ENCODE data around the gene ACVR1. TPM values are rescaled to one million over a fixed set of nuclear protein-coding genes. Genes with fewer than 3 reads are reported as not detected.
A peak's percentile ranks its signal among the peaks of the same experiment; 100 is the strongest.
"Not testable (repeated sequence)": the region's sequence is repeated elsewhere in the genome, so short reads cannot be mapped to it uniquely, and the experiment has no call there.

The ACVR1 gene
- total and polyA plus RNA-seq, 9 donors: 16.1 to 36.9 (median 30.4) TPM

DNA sequence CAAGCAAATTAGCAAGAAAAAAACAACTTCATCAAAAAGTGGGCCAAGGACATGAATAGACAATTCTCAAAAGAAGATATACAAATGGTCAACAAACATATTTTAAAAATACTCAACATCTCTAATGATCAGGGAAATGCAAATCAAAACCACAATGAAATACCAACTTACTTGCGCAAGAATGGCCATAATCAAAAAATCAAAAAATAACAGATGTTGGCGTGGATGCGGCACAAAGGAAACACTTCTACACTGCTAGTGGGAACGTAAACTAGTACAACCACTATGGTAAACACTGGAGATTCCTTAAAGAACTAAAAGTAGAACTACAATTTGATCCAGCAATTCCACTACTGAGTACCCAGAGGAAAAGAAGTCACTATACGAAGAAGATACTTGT, 119.7 kb downstream of the ACVR1 start:
- not testable (repeated sequence) for H3K27ac ChIP-seq (ENCODE audit: low read length); H3K27me3 ChIP-seq (ENCODE audit: control insufficient read depth, insufficient read depth, low read length); DNase-seq; H3K4me3 ChIP-seq (ENCODE audit: low read length); H3K4me1 ChIP-seq (ENCODE audit: control insufficient read depth, insufficient read depth, low read length)
- Histone ChIP-seq H3K9me3 (replicated peaks; ENCODE audit: control insufficient read depth, low read depth, low read length) (peaks cover 23% of the 10 kb centered on the region), H3K36me3 (ENCODE audit: control insufficient read depth, insufficient read depth, low read length) (peaks cover 19% of the 10 kb centered on the region)
- WGBS (ENCODE audit: insufficient coverage): no CpG with 5 or more reads among the region's 5 CpGs

DNA sequence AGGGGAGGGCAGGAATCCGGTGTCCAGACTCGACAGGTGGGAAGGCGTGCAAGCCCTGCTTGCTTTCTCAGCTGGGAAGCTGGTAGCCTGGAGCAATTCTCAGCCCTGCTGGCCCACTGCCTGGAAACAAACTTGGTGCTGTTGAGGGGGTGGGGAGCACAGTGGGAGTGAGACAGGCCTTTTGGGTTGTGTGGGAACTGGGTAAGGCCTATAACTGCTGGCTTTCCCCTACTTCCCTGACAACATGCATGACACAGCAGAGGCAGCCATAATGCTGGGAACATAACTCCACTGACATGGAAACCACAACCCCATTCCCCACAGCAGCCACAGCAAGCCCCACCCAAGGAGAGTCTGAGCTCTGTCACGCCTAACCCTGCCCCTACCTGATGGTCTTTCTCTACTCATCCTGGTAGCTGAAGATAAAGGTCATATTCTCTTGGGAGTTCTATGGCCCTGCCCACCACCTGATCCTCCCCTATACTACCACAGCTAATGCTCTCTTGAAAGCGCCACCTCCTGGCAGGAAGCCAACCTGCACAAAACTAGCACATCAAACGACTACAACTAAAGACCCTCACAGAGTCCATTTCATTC, 124.6 kb downstream of the ACVR1 start:
- 83% methylated on average over 5 of the region's 6 CpGs for WGBS (ENCODE audit: insufficient coverage)
- peaks cover 20% of the 10 kb centered on the region for H3K36me3 ChIP-seq (ENCODE audit: control insufficient read depth, insufficient read depth, low read length)
- H3K27ac ChIP-seq (ENCODE audit: low read length): no peak overlapping the region

DNA sequence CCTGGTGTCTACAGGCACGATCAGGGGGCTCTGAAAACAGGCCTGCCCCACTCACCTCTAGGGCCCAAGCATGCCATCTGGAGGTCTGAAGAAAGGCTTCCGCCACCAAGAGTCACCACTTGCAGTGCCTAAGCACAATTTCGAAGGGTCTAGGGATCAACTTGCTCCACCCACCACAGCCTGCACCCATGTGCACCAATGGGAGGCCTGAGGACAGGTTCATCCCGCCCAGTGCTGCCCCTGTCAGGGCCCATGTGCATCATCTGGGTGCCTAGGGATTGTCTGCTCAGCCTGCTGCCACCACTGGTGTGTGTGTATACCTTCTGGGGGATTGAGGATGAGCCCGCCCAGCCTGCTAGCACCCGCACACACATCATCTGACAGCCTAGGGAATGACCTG, 126.4 kb downstream of the ACVR1 start:
- no peaks in the 10 kb centered on the region for H3K9me3 ChIP-seq (replicated peaks; ENCODE audit: control insufficient read depth, low read depth, low read length)
- no peaks in the 10 kb centered on the region for H3K27me3 ChIP-seq (ENCODE audit: control insufficient read depth, insufficient read depth, low read length)
- 85% methylated on average over 6 of the region's 6 CpGs for WGBS (ENCODE audit: insufficient coverage)
- no peak overlapping the region for H3K4me3 ChIP-seq (ENCODE audit: low read length)
- peaks cover 21% of the 10 kb centered on the region for H3K36me3 ChIP-seq (ENCODE audit: control insufficient read depth, insufficient read depth, low read length)
- DNase-seq: no peak
- no peak overlapping the region for H3K27ac ChIP-seq (ENCODE audit: low read length)
- peaks cover 7% of the 10 kb centered on the region for H3K4me1 ChIP-seq (ENCODE audit: control insufficient read depth, insufficient read depth, low read length)

More for the DNA sequence above, 124.6 kb downstream of the ACVR1 start:
- DNase-seq: no peak
- Histone ChIP-seq H3K4me1 (ENCODE audit: control insufficient read depth, insufficient read depth, low read length) (peaks cover 7% of the 10 kb centered on the region), H3K9me3 (replicated peaks; ENCODE audit: control insufficient read depth, low read depth, low read length) (peaks cover 13% of the 10 kb centered on the region), H3K4me3 (ENCODE audit: low read length) (no peak overlapping the region), H3K27me3 (ENCODE audit: control insufficient read depth, insufficient read depth, low read length) (no peaks in the 10 kb centered on the region)

DNA sequence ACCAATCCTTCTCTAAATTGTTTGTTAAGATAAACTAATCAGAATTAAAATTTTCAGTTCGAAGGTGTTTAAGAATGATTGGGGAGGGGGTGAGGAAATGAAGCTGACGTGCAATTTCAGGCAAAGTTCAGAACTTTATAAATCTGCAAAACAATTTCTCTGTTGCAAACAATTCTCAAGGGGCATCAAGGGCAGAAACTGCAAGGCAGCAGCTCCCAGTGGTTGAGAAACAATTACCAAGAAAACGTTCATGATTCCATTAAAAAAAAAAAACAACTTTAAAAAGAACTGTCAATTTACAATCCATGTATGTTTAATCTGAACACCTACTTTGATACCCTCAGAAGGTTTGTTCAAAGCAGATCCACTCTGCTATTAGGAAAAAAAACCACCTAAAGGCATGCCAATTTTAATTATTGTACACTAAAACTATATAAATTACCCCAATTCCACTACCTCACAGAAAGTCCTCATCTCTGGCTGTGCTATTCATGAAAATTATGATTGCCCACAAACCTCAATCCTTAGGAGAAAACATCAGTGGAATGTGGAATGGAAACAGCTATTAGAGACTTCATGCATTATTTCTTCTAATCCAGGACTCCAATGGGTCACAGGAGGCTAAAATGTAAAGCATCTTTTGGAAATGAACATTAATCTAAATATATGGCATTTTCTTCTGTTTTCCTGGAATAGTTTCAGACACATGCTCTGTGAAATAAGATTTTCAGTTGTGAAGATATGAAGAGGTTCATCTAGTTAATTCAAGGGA, 127.6 kb downstream of the ACVR1 start:
- peaks cover 7% of the 10 kb centered on the region for H3K4me1 ChIP-seq (ENCODE audit: control insufficient read depth, insufficient read depth, low read length)
- H3K36me3 ChIP-seq (ENCODE audit: control insufficient read depth, insufficient read depth, low read length): peaks cover 21% of the 10 kb centered on the region
- no peak overlapping the region for H3K27ac ChIP-seq (ENCODE audit: low read length)
- DNase-seq: peak; percentile 17
- 0% methylated on average over 1 of the region's 3 CpGs for WGBS (ENCODE audit: insufficient coverage)
- no peak overlapping the region for H3K4me3 ChIP-seq (ENCODE audit: low read length)
- no peaks in the 10 kb centered on the region for H3K9me3 ChIP-seq (replicated peaks; ENCODE audit: control insufficient read depth, low read depth, low read length)
- H3K27me3 ChIP-seq (ENCODE audit: control insufficient read depth, insufficient read depth, low read length): no peaks in the 10 kb centered on the region

GRCh38 chr2:157747695-157748370, 128.3 kb downstream of the ACVR1 start:
- Histone ChIP-seq H3K4me3 (ENCODE audit: low read length) (no peak overlapping the region), H3K4me1 (ENCODE audit: control insufficient read depth, insufficient read depth, low read length) (peaks cover 7% of the 10 kb centered on the region), H3K36me3 (ENCODE audit: control insufficient read depth, insufficient read depth, low read length) (peaks cover 25% of the 10 kb centered on the region), H3K9me3 (replicated peaks; ENCODE audit: control insufficient read depth, low read depth, low read length) (no peaks in the 10 kb centered on the region), H3K27me3 (ENCODE audit: control insufficient read depth, insufficient read depth, low read length) (no peaks in the 10 kb centered on the region), H3K27ac (ENCODE audit: low read length) (no peak overlapping the region)
- 10% methylated on average over 2 of the region's 3 CpGs for WGBS (ENCODE audit: insufficient coverage)
- DNase-seq: peak; percentile 55

- Histone ChIP-seq H3K27ac (ENCODE audit: low read length) (no peak overlapping the region), H3K27me3 (ENCODE audit: control insufficient read depth, insufficient read depth, low read length) (no peaks in the 10 kb centered on the region), H3K4me3 (ENCODE audit: low read length) (no peak overlapping the region), H3K9me3 (replicated peaks; ENCODE audit: control insufficient read depth, low read depth, low read length) (no peaks in the 10 kb centered on the region), H3K36me3 (ENCODE audit: control insufficient read depth, insufficient read depth, low read length) (peaks cover 30% of the 10 kb centered on the region), H3K4me1 (ENCODE audit: control insufficient read depth, insufficient read depth, low read length) (peaks cover 7% of the 10 kb centered on the region)
- DNase-seq: no peak
- no CpG with 5 or more reads among the region's 3 CpGs for WGBS (ENCODE audit: insufficient coverage)
These were observed 128.8 kb downstream of the ACVR1 start for GRCh38 chr2:157747280-157747679.

- no peak for DNase-seq
- H3K9me3 ChIP-seq (replicated peaks; ENCODE audit: control insufficient read depth, low read depth, low read length): no peaks in the 10 kb centered on the region
- no peak overlapping the region for H3K27ac ChIP-seq (ENCODE audit: low read length)
- H3K27me3 ChIP-seq (ENCODE audit: control insufficient read depth, insufficient read depth, low read length): no peaks in the 10 kb centered on the region
- WGBS (ENCODE audit: insufficient coverage): 100% methylated on average over 3 of the region's 12 CpGs
- H3K36me3 ChIP-seq (ENCODE audit: control insufficient read depth, insufficient read depth, low read length): peaks cover 24% of the 10 kb centered on the region
- H3K4me3 ChIP-seq (ENCODE audit: low read length): no peak overlapping the region
- peaks cover 5% of the 10 kb centered on the region for H3K4me1 ChIP-seq (ENCODE audit: control insufficient read depth, insufficient read depth, low read length)
These were observed 129.7 kb downstream of the ACVR1 start for GRCh38 chr2:157746234-157746950.

- Histone ChIP-seq H3K4me3 (ENCODE audit: low read length) (no peak overlapping the region), H3K27ac (ENCODE audit: low read length) (no peak overlapping the region), H3K36me3 (ENCODE audit: control insufficient read depth, insufficient read depth, low read length) (peaks cover 11% of the 10 kb centered on the region), H3K4me1 (ENCODE audit: control insufficient read depth, insufficient read depth, low read length) (peaks cover 5% of the 10 kb centered on the region), H3K9me3 (replicated peaks; ENCODE audit: control insufficient read depth, low read depth, low read length) (no peaks in the 10 kb centered on the region), H3K27me3 (ENCODE audit: control insufficient read depth, insufficient read depth, low read length) (no peaks in the 10 kb centered on the region)
- no peak for DNase-seq
- WGBS (ENCODE audit: insufficient coverage): 100% methylated on average over 5 of the region's 6 CpGs
These were observed 131.5 kb downstream of the ACVR1 start for GRCh38 chr2:157744571-157745076.

DNA sequence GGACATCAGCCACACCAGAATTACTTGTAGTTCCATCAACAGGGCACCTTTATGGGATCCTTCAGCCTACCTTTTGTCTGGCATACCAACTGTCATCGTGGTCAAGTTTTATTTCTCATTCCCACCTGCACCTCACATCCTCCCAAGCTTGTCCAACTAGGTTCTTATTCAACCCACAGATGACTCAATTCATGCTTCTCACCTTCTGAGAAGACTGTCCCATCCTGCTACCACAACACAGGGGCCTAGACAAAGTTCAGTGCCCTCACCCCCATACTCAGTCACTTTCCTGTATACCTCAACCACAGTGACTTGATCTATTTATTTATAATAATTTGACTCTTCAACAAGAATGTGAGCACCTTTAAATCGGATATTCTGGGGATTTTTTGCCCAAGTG, 133.1 kb downstream of the ACVR1 start:
- peaks cover 16% of the 10 kb centered on the region for H3K36me3 ChIP-seq (ENCODE audit: control insufficient read depth, insufficient read depth, low read length)
- WGBS (ENCODE audit: insufficient coverage): 95% methylated on average over 1 of the region's 2 CpGs
- H3K9me3 ChIP-seq (replicated peaks; ENCODE audit: control insufficient read depth, low read depth, low read length): no peaks in the 10 kb centered on the region
- H3K27me3 ChIP-seq (ENCODE audit: control insufficient read depth, insufficient read depth, low read length): no peaks in the 10 kb centered on the region
- H3K4me1 ChIP-seq (ENCODE audit: control insufficient read depth, insufficient read depth, low read length): peaks cover 2% of the 10 kb centered on the region
- no peak overlapping the region for H3K27ac ChIP-seq (ENCODE audit: low read length)
- no peak overlapping the region for H3K4me3 ChIP-seq (ENCODE audit: low read length)
- no peak for DNase-seq
